GM12878 (cell line): ENCODE measurements around the gene PTGES2. TPM values are rescaled to one million over a fixed set of nuclear protein-coding genes. Genes with fewer than 3 reads are reported as not detected.

Experiments
- ATAC-seq: fragments of 200-7000 bp; cut with Tn5 transposase; 3 replicates; pipeline ENCODE4 v1.9.1; 2020; ENCODE audit warnings: mild to moderate bottlenecking, moderate library complexity
- BruUV-seq: library from RNA; stranded (reverse); fragments of 400-500 nt; replicated peaks from 2 replicates; lab custom pipeline; 2021; lab: Mats Ljungman, UMichigan
- CTCF ChIA-PET: fragments of 300-600 bp; sonication (Branson Sonifier 250); formaldehyde crosslinking; extraction: SDS; loops from one replicate; lab custom pipeline; 2021; ENCODE audit warnings: inconsistent platforms; lab: Yijun Ruan, JAX
- POLR2A ChIA-PET: fragments of 350-600 bp; formaldehyde crosslinking; extraction: SDS; loops from one replicate; lab custom pipeline; 2021; ENCODE audit warnings: inconsistent platforms; lab: Charles Lee
- RAD21 ChIA-PET: fragments of 300-600 bp; sonication (Branson Sonifier 250); formaldehyde crosslinking; loops from one replicate; lab custom pipeline; 2023; ENCODE audit warnings: antibody characterized with exemption; ENCODE audit not compliant: unreplicated experiment; lab: Charles Lee
- SMC1A ChIA-PET: fragments of 300-600 bp; sonication (Branson Sonifier 250); formaldehyde crosslinking; loops from one replicate; lab custom pipeline; 2023; ENCODE audit not compliant: unreplicated experiment, uncharacterized antibody; lab: Charles Lee
- DNase-seq: peaks from one replicate; pipeline ENCODE4 v3.0.0-alpha.2; 2011; ENCODE audit warnings: low read depth, low spot score
- FAIRE-seq: peaks from 3 replicates; lab custom pipeline; 2011; peaks lifted over from hg19 to GRCh38; lab: Jason Lieb, UNC
- H2AFZ ChIP-seq: 2 replicates; pipeline ENCODE4 v1.6.0; 2011; ENCODE audit warnings: low read depth, low read length, control low read depth; ENCODE audit not compliant: control insufficient read depth
- H3K27ac ChIP-seq: 2 replicates; pipeline ENCODE4 v1.5.1; 2011; ENCODE audit warnings: control low read depth; ENCODE audit not compliant: control insufficient read depth, insufficient read depth
- H3K27me3 ChIP-seq, 2 experiments: replicated peaks in 1 of 2; 2 replicates each; pipeline versions ENCODE4 v1.6.0 to v1.6.1; 2011; ENCODE audit warnings: low read length in 1 of 2; ENCODE audit not compliant: control insufficient read depth in 2 of 2, insufficient read depth in 2 of 2
- H3K36me3 ChIP-seq, 2 experiments: 2 replicates each; pipeline ENCODE4 v1.5.1; 2011; ENCODE audit warnings: low read length in 1 of 2; ENCODE audit not compliant: control insufficient read depth in 2 of 2, insufficient read depth in 2 of 2
- H3K4me1 ChIP-seq: 2 replicates; pipeline ENCODE4 v1.6.1; 2011; ENCODE audit warnings: mild to moderate bottlenecking, low read length, moderate library complexity, mixed read lengths; ENCODE audit not compliant: control insufficient read depth, insufficient read depth
- H3K4me2 ChIP-seq: 2 replicates; pipeline ENCODE4 v1.6.0; 2011; ENCODE audit warnings: control low read depth; ENCODE audit not compliant: control insufficient read depth, insufficient read depth
- H3K4me3 ChIP-seq: fragments of 200-600 bp; sonication (generic); 2 replicates; pipeline ENCODE4 v1.5.1; 2016
- H3K79me2 ChIP-seq: 2 replicates; pipeline ENCODE4 v1.6.0; 2011; ENCODE audit warnings: low read length; ENCODE audit not compliant: control insufficient read depth, insufficient read depth
- H3K9ac ChIP-seq: 2 replicates; pipeline ENCODE4 v1.8.0; 2011; ENCODE audit warnings: low read length, control low read depth, mixed read lengths; ENCODE audit not compliant: control insufficient read depth, insufficient read depth
- H3K9me3 ChIP-seq: replicated peaks from 3 replicates; pipeline ENCODE4 v1.5.1; 2011; ENCODE audit warnings: mild to moderate bottlenecking, low read length; ENCODE audit not compliant: control insufficient read depth, insufficient read depth
- H4K20me1 ChIP-seq: 2 replicates; pipeline ENCODE4 v1.6.0; 2011; ENCODE audit not compliant: control insufficient read depth, insufficient read depth
- CBX3 ChIP-seq: fragments of 200-600 bp; sonication (generic); IDR thresholded peaks from 2 replicates; pipeline ENCODE4 v1.6.1; 2016; ENCODE audit warnings: low read depth, borderline replicate concordance
- GABPA ChIP-seq: IDR thresholded peaks from 2 replicates; pipeline ENCODE4 v1.6.1; 2014; ENCODE audit warnings: antibody characterized with exemption, low read depth, mild to moderate bottlenecking, inconsistent platforms
- HCFC1 ChIP-seq: fragments of 150-350 bp; IDR thresholded peaks from 2 replicates; pipeline ENCODE4 v1.6.1; 2014; ENCODE audit warnings: low read length
- JUND ChIP-seq: IDR thresholded peaks from 2 replicates; pipeline ENCODE4 v1.6.1; 2012; ENCODE audit warnings: low read depth, mild to moderate bottlenecking, low read length, improper control_type of control experiment, moderate library complexity
- KLF5 ChIP-seq: fragments of 450-650 bp; IDR thresholded peaks from 2 replicates; pipeline ENCODE4 v1.6.1; 2014; ENCODE audit warnings: mild to moderate bottlenecking; ENCODE audit not compliant: partially characterized antibody
- RAD21 ChIP-seq: IDR thresholded peaks from 2 replicates; pipeline ENCODE4 v1.6.1; 2011; ENCODE audit warnings: mild to moderate bottlenecking, low read depth, low read length, moderate library complexity; ENCODE audit not compliant: insufficient read depth
- SPI1 ChIP-seq: IDR thresholded peaks from 2 replicates; pipeline ENCODE4 v1.6.1; 2011; ENCODE audit warnings: low read depth, mild to moderate bottlenecking, low read length, moderate library complexity, borderline replicate concordance; ENCODE audit not compliant: insufficient read depth
- ZZZ3 ChIP-seq: IDR thresholded peaks from 2 replicates; pipeline ENCODE4 v1.6.1; 2011; ENCODE audit warnings: low read depth; ENCODE audit not compliant: control insufficient read depth, insufficient read length
- WGBS: methylation state at CpG from one replicate; pipeline ENCODE4 v1.1.6; 2016; ENCODE audit warnings: low lambda C conversion rate; ENCODE audit not compliant: insufficient replicate concordance, insufficient coverage; ENCODE audit errors: missing lambda C conversion rate; 5-methylcytosine and 5-hydroxymethylcytosine counted together
- in situ Hi-C: fragments of 300-500 bp; cut with MboI; formaldehyde crosslinking; loops from 9 replicates; pipeline ENCODE4 v1.14.3; 2018; ENCODE audit warnings: mixed read lengths
- intact Hi-C: fragments of 100-400 bp; cut with micrococcal nuclease; formaldehyde crosslinking; loops from one replicate; pipeline ENCODE4 v1.14.2; 2022; ENCODE audit not compliant: unreplicated experiment
- polyA plus RNA-seq, 11 experiments: library from polyadenylated mRNA; depleted of rRNA in 4 of 11; unstranded in 6 of 11; stranded (reverse) in 5 of 11; fragments of >200 nt; fragmentation: Nextera tagmentation in 4 of 11; fragmentation: Illumina TruSeq in 1 of 11; extraction: Ambion mirVana in 4 of 11; extraction: Trizol in 1 of 11; gene quantifications; 1 replicate in 1 of 11; 2 replicates in 10 of 11; pipeline versions ENCODE4 v1.2.1 to v1.2.3, GENCODE V29; 2011 to 2016; ENCODE audit warnings: inconsistent platforms in 2 of 11, missing spikeins in 2 of 11, low read depth in 1 of 11
- total RNA-seq, 4 experiments: library from RNA; depleted of rRNA in 3 of 4; stranded (reverse); fragments of >200 nt in 3 of 4; fragmentation: Illumina TruSeq in 1 of 4; extraction: Trizol in 1 of 4; gene quantifications; 2 replicates each; pipeline versions ENCODE4 v1.2.1 to v1.2.3, GENCODE V29; 2013 to 2021
- TF ChIP-seq, protein P1 (sequence below): IDR thresholded peaks from 2 replicates; pipeline ENCODE4 v1.6.1; 2011; ENCODE audit warnings: mild to moderate bottlenecking, low read depth, low read length, moderate library complexity; ENCODE audit not compliant: insufficient replicate concordance
- TF ChIP-seq, protein P2 (sequence below): fragments of 450-650 bp; IDR thresholded peaks from 2 replicates; pipeline ENCODE4 v1.6.1; 2017; ENCODE audit warnings: mild to moderate bottlenecking
- TF ChIP-seq, protein P3 (sequence below): fragments of 450-650 bp; IDR thresholded peaks from 2 replicates; pipeline ENCODE4 v1.6.1; 2016; ENCODE audit warnings: mild to moderate bottlenecking, moderate library complexity, borderline replicate concordance
- TF ChIP-seq, protein P4 (sequence below): fragments of 450-650 bp; IDR thresholded peaks from 2 replicates; pipeline ENCODE4 v1.6.1; 2017; ENCODE audit warnings: mild to moderate bottlenecking, moderate library complexity

The PTGES2 gene
- total and polyA plus RNA-seq, 10 of the 15 experiments (the other 5 are each of a cell fraction or from before 2014, with no cell fraction given) = 2.1 to 141 (median 99.1) TPM

DNA sequence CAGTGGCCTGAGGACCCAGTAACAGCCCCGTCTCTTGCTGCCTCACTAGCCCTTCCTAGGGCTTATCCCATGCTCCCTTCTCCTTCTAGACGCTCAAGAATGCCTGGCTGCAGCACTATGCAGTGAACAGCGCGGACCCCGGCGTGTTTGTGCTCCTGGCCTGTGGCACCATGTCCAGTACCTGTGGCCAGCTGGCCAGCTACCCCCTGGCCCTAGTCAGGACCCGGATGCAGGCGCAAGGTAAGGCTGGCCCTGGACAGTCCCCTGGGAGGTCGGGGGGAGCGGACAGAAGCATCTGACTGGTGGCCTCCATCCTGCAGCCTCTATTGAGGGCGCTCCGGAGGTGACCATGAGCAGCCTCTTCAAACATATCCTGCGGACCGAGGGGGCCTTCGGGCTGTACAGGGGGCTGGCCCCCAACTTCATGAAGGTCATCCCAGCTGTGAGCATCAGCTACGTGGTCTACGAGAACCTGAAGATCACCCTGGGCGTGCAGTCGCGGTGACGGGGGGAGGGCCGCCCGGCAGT lies 20.5 kb downstream of the PTGES2 start:
- Histone ChIP-seq H2AFZ (no peak overlapping the region), H3K4me1 (no peaks in the 10 kb centered on the region), H3K79me2 (no peaks in the 10 kb centered on the region), H3K36me3 (peaks cover 13 to 47% of the 10 kb centered on the region in 2 experiments), H3K9ac (no peak overlapping the region), H3K27ac (no peak overlapping the region), H3K4me3 (no peak overlapping the region), H4K20me1 (no peaks in the 10 kb centered on the region), H3K4me2 (no peak overlapping the region), H3K27me3 (no peaks in the 10 kb centered on the region), H3K9me3 (no peaks in the 10 kb centered on the region)
- FAIRE-seq = no peak
- RAD21 ChIA-PET = no interaction called here
- POLR2A ChIA-PET = no interaction called here
- DNase-seq = no peak
- CTCF ChIA-PET = interaction anchor here (1.0 kb wide), 1 partner anchor 18 kb away, joined by 3 read pairs; no protein-coding TSS in a partner anchor
- SMC1A ChIA-PET = no interaction called here
- ATAC-seq = no peak
- in situ Hi-C loops (no loop called here), intact Hi-C loops (no loop called here)
- no TSS peak for BruUV-seq
- WGBS = 94% methylated on average over 23 of the region's 23 CpGs
- no peak for TF ChIP-seq RAD21
- TF ChIP-seq ZZZ3 = no peak
- TF ChIP-seq, protein P1, sequence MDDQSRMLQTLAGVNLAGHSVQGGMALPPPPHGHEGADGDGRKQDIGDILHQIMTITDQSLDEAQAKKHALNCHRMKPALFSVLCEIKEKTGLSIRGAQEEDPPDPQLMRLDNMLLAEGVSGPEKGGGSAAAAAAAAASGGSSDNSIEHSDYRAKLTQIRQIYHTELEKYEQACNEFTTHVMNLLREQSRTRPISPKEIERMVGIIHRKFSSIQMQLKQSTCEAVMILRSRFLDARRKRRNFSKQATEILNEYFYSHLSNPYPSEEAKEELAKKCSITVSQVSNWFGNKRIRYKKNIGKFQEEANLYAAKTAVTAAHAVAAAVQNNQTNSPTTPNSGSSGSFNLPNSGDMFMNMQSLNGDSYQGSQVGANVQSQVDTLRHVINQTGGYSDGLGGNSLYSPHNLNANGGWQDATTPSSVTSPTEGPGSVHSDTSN = no peak
- no peak for TF ChIP-seq HCFC1
- TF ChIP-seq, protein P2, sequence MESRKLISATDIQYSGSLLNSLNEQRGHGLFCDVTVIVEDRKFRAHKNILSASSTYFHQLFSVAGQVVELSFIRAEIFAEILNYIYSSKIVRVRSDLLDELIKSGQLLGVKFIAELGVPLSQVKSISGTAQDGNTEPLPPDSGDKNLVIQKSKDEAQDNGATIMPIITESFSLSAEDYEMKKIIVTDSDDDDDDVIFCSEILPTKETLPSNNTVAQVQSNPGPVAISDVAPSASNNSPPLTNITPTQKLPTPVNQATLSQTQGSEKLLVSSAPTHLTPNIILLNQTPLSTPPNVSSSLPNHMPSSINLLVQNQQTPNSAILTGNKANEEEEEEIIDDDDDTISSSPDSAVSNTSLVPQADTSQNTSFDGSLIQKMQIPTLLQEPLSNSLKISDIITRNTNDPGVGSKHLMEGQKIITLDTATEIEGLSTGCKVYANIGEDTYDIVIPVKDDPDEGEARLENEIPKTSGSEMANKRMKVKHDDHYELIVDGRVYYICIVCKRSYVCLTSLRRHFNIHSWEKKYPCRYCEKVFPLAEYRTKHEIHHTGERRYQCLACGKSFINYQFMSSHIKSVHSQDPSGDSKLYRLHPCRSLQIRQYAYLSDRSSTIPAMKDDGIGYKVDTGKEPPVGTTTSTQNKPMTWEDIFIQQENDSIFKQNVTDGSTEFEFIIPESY = no peak
- TF ChIP-seq KLF5 = no peak
- TF ChIP-seq CBX3 = no peak
- TF ChIP-seq, protein P3, sequence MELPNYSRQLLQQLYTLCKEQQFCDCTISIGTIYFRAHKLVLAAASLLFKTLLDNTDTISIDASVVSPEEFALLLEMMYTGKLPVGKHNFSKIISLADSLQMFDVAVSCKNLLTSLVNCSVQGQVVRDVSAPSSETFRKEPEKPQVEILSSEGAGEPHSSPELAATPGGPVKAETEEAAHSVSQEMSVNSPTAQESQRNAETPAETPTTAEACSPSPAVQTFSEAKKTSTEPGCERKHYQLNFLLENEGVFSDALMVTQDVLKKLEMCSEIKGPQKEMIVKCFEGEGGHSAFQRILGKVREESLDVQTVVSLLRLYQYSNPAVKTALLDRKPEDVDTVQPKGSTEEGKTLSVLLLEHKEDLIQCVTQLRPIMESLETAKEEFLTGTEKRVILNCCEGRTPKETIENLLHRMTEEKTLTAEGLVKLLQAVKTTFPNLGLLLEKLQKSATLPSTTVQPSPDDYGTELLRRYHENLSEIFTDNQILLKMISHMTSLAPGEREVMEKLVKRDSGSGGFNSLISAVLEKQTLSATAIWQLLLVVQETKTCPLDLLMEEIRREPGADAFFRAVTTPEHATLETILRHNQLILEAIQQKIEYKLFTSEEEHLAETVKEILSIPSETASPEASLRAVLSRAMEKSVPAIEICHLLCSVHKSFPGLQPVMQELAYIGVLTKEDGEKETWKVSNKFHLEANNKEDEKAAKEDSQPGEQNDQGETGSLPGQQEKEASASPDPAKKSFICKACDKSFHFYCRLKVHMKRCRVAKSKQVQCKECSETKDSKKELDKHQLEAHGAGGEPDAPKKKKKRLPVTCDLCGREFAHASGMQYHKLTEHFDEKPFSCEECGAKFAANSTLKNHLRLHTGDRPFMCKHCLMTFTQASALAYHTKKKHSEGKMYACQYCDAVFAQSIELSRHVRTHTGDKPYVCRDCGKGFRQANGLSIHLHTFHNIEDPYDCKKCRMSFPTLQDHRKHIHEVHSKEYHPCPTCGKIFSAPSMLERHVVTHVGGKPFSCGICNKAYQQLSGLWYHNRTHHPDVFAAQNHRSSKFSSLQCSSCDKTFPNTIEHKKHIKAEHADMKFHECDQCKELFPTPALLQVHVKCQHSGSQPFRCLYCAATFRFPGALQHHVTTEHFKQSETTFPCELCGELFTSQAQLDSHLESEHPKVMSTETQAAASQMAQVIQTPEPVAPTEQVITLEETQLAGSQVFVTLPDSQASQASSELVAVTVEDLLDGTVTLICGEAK = no peak
- TF ChIP-seq, protein P4, sequence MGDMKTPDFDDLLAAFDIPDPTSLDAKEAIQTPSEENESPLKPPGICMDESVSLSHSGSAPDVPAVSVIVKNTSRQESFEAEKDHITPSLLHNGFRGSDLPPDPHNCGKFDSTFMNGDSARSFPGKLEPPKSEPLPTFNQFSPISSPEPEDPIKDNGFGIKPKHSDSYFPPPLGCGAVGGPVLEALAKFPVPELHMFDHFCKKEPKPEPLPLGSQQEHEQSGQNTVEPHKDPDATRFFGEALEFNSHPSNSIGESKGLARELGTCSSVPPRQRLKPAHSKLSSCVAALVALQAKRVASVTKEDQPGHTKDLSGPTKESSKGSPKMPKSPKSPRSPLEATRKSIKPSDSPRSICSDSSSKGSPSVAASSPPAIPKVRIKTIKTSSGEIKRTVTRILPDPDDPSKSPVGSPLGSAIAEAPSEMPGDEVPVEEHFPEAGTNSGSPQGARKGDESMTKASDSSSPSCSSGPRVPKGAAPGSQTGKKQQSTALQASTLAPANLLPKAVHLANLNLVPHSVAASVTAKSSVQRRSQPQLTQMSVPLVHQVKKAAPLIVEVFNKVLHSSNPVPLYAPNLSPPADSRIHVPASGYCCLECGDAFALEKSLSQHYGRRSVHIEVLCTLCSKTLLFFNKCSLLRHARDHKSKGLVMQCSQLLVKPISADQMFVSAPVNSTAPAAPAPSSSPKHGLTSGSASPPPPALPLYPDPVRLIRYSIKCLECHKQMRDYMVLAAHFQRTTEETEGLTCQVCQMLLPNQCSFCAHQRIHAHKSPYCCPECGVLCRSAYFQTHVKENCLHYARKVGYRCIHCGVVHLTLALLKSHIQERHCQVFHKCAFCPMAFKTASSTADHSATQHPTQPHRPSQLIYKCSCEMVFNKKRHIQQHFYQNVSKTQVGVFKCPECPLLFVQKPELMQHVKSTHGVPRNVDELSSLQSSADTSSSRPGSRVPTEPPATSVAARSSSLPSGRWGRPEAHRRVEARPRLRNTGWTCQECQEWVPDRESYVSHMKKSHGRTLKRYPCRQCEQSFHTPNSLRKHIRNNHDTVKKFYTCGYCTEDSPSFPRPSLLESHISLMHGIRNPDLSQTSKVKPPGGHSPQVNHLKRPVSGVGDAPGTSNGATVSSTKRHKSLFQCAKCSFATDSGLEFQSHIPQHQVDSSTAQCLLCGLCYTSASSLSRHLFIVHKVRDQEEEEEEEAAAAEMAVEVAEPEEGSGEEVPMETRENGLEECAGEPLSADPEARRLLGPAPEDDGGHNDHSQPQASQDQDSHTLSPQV = no peak
- no peak for TF ChIP-seq GABPA
- no peak for TF ChIP-seq JUND
- TF ChIP-seq SPI1 = no peak
